Measurements from ENCODE around the gene TMCO2. TPM values are rescaled to one million over a fixed set of nuclear protein-coding genes. Genes with fewer than 3 reads are reported as not detected.

TMCO2 gene
- total RNA-seq, 1 experiment from 2014 or later, result not detected

DNA sequence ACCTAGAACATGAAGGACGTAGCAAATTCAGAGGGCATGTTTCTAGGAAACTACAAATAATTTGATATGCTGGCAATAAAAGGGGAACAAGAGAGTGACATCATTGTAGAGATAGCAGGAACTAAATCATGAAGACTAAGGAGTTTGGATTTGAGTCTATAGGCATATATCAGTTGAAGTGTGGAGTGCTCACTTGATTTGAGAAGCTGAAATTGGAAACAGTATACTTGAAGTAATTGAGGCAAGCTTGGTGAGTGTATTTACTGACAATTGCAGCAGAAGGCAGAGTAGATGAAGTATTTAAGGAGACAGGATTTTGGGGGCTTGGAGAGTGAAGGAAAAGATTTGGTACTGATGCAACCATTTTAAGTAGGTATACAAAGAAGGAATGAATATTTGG lies 6.4 kb upstream of the TMCO2 start:
- no peak overlapping the region for H3K4me3 ChIP-seq (ENCODE audit: low read length)
- no peaks in the 10 kb centered on the region for H4K20me1 ChIP-seq (ENCODE audit: low read length)
- no peaks in the 10 kb centered on the region for H3K9me3 ChIP-seq (ENCODE audit: low read length)
- intact Hi-C loops (cut with micrococcal nuclease), result loop anchor here (10.0 kb wide), 2 partner anchors 77 to 187 kb away; partner anchors contain the start of gene RLF
- H3K36me3 ChIP-seq (ENCODE audit: low read depth, low read length), result peaks cover 29% of the 10 kb centered on the region
- H3K27me3 ChIP-seq (ENCODE audit: low read length), result no peaks in the 10 kb centered on the region
- ATAC-seq, result peak; percentile 4
- H3K4me1 ChIP-seq (ENCODE audit: insufficient read depth, low read length), result peaks cover 42% of the 10 kb centered on the region
- POLR2A ChIA-PET (ENCODE audit: unreplicated experiment), result interaction anchor here (1.0 kb wide), 1 partner anchor 17 kb away, joined by 3 read pairs; the partner anchor contains the start of gene ZMPSTE24
- peak overlapping the region; percentile 43 for H3K27ac ChIP-seq (ENCODE audit: low read length)
- H3K79me2 ChIP-seq (ENCODE audit: low read length), result peaks cover 5% of the 10 kb centered on the region; the same call in 1 of the 2 replicates
- no peak overlapping the region for H3K9ac ChIP-seq (ENCODE audit: low read length)
- no peaks in the 10 kb centered on the region for H3K9me2 ChIP-seq (replicated peaks; ENCODE audit: low read length)
- TF ChIP-seq, protein P1, sequence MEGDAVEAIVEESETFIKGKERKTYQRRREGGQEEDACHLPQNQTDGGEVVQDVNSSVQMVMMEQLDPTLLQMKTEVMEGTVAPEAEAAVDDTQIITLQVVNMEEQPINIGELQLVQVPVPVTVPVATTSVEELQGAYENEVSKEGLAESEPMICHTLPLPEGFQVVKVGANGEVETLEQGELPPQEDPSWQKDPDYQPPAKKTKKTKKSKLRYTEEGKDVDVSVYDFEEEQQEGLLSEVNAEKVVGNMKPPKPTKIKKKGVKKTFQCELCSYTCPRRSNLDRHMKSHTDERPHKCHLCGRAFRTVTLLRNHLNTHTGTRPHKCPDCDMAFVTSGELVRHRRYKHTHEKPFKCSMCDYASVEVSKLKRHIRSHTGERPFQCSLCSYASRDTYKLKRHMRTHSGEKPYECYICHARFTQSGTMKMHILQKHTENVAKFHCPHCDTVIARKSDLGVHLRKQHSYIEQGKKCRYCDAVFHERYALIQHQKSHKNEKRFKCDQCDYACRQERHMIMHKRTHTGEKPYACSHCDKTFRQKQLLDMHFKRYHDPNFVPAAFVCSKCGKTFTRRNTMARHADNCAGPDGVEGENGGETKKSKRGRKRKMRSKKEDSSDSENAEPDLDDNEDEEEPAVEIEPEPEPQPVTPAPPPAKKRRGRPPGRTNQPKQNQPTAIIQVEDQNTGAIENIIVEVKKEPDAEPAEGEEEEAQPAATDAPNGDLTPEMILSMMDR (conservative IDR thresholded peaks at IDR 0.05; ENCODE audit: low read depth, low read length), result no peak
- no peak for TF ChIP-seq EZH2phosphoT487 (IDR thresholded peaks at IDR 0.05; ENCODE audit: borderline replicate concordance, low read length)
- TF ChIP-seq EZH2 (IDR thresholded peaks at IDR 0.05; ENCODE audit: low read length, unreplicated experiment), result no peak
- H2AFZ ChIP-seq (ENCODE audit: low read length), result no peak overlapping the region
- BruUV-seq (replicated peaks), result no TSS peak
- DNase-seq, result no peak
- CTCF ChIA-PET, result interaction anchor here (1.2 kb wide), 1 partner anchor 197 kb away, joined by 4 read pairs; no protein-coding TSS in a partner anchor
- peak overlapping the region; percentile 29 for H3K4me2 ChIP-seq (ENCODE audit: low read length)
- peaks cover 8% of the 10 kb centered on the region for H3F3A ChIP-seq (ENCODE audit: low read length, unreplicated experiment)

DNA sequence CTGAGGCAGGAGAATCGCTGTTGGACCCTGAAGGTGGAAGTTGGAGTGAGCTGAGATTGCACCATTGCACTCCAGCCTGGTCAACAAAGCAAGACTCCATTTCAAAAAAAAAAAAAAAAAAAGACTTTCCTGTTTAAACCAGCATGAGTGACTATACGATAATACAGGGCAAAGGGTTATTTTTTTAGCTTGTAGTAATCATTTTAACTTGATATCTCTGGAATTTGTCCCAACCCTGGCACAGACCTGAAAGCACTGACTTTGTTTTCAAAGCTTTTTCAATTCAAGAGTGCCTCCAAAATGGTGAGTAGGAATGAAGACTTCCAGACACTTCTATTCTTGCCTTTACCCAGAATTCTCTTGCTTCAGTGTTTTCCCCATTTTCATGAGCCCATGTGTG lies 4.4 kb upstream of the TMCO2 start:
- no peak for TF ChIP-seq EZH2phosphoT487 (IDR thresholded peaks at IDR 0.05; ENCODE audit: borderline replicate concordance, low read length)
- TF ChIP-seq, protein P1 (conservative IDR thresholded peaks at IDR 0.05; ENCODE audit: low read depth, low read length), result no peak
- no peak for TF ChIP-seq EZH2 (IDR thresholded peaks at IDR 0.05; ENCODE audit: low read length, unreplicated experiment)
- no peak overlapping the region for H3K4me2 ChIP-seq (ENCODE audit: low read length)
- H3K36me3 ChIP-seq (ENCODE audit: low read depth, low read length), result peaks cover 9% of the 10 kb centered on the region; the same call in 1 of the 2 replicates
- H2AFZ ChIP-seq (ENCODE audit: low read length), result no peak overlapping the region
- ChIA-PET CTCF (no interaction called here), POLR2A (ENCODE audit: unreplicated experiment) (no interaction called here)
- peaks cover 8% of the 10 kb centered on the region for H3F3A ChIP-seq (ENCODE audit: low read length, unreplicated experiment)
- intact Hi-C loops (cut with micrococcal nuclease), result loop anchor here (10.0 kb wide), 2 partner anchors 79 to 189 kb away; partner anchors contain the start of gene RLF
- no peak overlapping the region for H3K27ac ChIP-seq (ENCODE audit: low read length)
- BruUV-seq (replicated peaks), result no TSS peak
- ATAC-seq (no peak), DNase-seq (no peak)
- no peak overlapping the region for H3K4me3 ChIP-seq (ENCODE audit: low read length)
- H4K20me1 ChIP-seq (ENCODE audit: low read length), result no peaks in the 10 kb centered on the region
- H3K4me1 ChIP-seq (ENCODE audit: insufficient read depth, low read length), result peaks cover 42% of the 10 kb centered on the region
- no peaks in the 10 kb centered on the region for H3K79me2 ChIP-seq (ENCODE audit: low read length)
- no peak overlapping the region for H3K9ac ChIP-seq (ENCODE audit: low read length)
- H3K9me2 ChIP-seq (replicated peaks; ENCODE audit: low read length), result no peaks in the 10 kb centered on the region
- H3K9me3 ChIP-seq (ENCODE audit: low read length), result no peaks in the 10 kb centered on the region
- no peaks in the 10 kb centered on the region for H3K27me3 ChIP-seq (ENCODE audit: low read length)

DNA sequence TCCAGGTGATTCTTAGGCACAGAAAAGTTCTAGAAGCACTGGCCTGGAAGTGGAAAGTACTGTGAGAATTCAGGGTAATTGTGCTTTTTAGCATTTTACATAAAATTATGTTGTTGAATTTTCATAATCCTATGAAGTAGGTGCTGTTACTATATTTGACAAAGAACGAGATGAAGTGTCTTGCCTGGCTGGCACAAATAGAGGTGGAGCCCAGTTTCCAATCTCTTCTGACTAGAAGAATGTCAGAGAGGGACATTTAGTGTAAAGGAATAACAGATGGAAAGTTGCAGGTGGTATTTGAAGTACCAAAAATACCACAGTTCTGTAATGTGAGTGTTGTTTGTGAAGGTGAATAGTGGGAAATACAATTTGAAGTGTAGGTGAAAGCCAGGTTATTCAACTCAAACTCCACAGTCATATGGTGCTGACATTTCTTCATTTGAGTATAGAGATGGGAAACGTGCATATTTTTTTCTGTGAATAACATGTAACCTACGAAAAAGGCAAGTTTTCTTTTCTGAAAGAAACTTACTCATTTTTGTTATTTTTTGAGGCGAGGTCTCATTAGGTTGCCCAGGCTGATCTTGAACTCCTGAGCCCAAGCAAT lies 3.5 kb upstream of the TMCO2 start:
- ChIA-PET POLR2A (ENCODE audit: unreplicated experiment) (no interaction called here), CTCF (no interaction called here)
- Histone ChIP-seq H3K4me3 (ENCODE audit: low read length) (no peak overlapping the region), H3K9me3 (ENCODE audit: low read length) (no peaks in the 10 kb centered on the region), H3F3A (ENCODE audit: low read length, unreplicated experiment) (peaks cover 8% of the 10 kb centered on the region), H3K27me3 (ENCODE audit: low read length) (no peaks in the 10 kb centered on the region), H3K4me1 (ENCODE audit: insufficient read depth, low read length) (peaks cover 42% of the 10 kb centered on the region), H3K27ac (ENCODE audit: low read length) (peak overlapping the region; percentile 45), H3K79me2 (ENCODE audit: low read length) (no peaks in the 10 kb centered on the region), H3K36me3 (ENCODE audit: low read depth, low read length) (peaks cover 2% of the 10 kb centered on the region; the same call in 1 of the 2 replicates), H4K20me1 (ENCODE audit: low read length) (no peaks in the 10 kb centered on the region), H3K4me2 (ENCODE audit: low read length) (peak overlapping the region; percentile 31; the same call in 1 of the 2 replicates), H2AFZ (ENCODE audit: low read length) (no peak overlapping the region), H3K9ac (ENCODE audit: low read length) (no peak overlapping the region), H3K9me2 (replicated peaks; ENCODE audit: low read length) (no peaks in the 10 kb centered on the region)
- no peak for DNase-seq
- ATAC-seq, result no peak
- BruUV-seq (replicated peaks), result no TSS peak
- intact Hi-C loops (cut with micrococcal nuclease), result loop anchor here (10.0 kb wide), 2 partner anchors 79 to 189 kb away; partner anchors contain the start of gene RLF
- TF ChIP-seq EZH2 (IDR thresholded peaks at IDR 0.05; ENCODE audit: low read length, unreplicated experiment), result no peak
- no peak for TF ChIP-seq EZH2phosphoT487 (IDR thresholded peaks at IDR 0.05; ENCODE audit: borderline replicate concordance, low read length)
- TF ChIP-seq, protein P1 (conservative IDR thresholded peaks at IDR 0.05; ENCODE audit: low read depth, low read length), result no peak

Data from PC-3 (cell line).